Body of pancreas (tissue), 4 donors: ENCODE results near the gene OR12D1. TPM values are rescaled to one million over a fixed set of nuclear protein-coding genes. Genes with fewer than 3 reads are reported as not detected.

Experiments
- ATAC-seq: fragments of 150-250 bp; one replicate; pipeline ENCODE4 v1.9.1; 2016
- DNase-seq, 4 donors: peaks; one replicate each; pipeline ENCODE4 v3.0.0-alpha.2; 2019
- H3K27ac ChIP-seq, 4 donors: fragments of 200-600 bp; sonication (generic); 1 replicate in 3 of 4; 2 replicates in 1 of 4; pipeline versions ENCODE4 v1.5.1 to v1.6.1; 2016 to 2019; ENCODE audit warnings: mild to moderate bottlenecking in 1 of 4, mixed read lengths in 1 of 4, moderate library complexity in 1 of 4
- H3K27me3 ChIP-seq, 2 donors: fragments of 200-600 bp; sonication (generic); one replicate each; pipeline ENCODE4 v1.6.0; 2016; ENCODE audit warnings: mild to moderate bottlenecking in 1 of 2
- H3K36me3 ChIP-seq, 2 donors: fragments of 200-600 bp; sonication (generic); replicated peaks in 1 of 2; 2 replicates each; pipeline ENCODE4 v1.5.1; 2016; ENCODE audit warnings: low read depth in 2 of 2; ENCODE audit not compliant: insufficient read depth in 1 of 2
- H3K4me1 ChIP-seq: fragments of 200-600 bp; sonication (generic); one replicate; pipeline ENCODE4 v1.6.0; 2016
- H3K4me3 ChIP-seq, 2 donors: fragments of 200-600 bp; sonication (generic); 1 replicate in 1 of 2; 2 replicates in 1 of 2; pipeline ENCODE4 v1.5.1; 2016 to 2019
- H3K9me3 ChIP-seq, 3 donors: fragments of 200-600 bp; sonication (generic); 1 replicate in 2 of 3; 2 replicates in 1 of 3; pipeline ENCODE4 v1.5.1; 2016
- POLR2A ChIP-seq, 3 donors: fragments of 450-650 bp; IDR thresholded peaks; one replicate each; pipeline ENCODE4 v1.6.1; 2016; ENCODE audit warnings: antibody characterized with exemption in 3 of 3, mild to moderate bottlenecking in 2 of 3
- WGBS, 2 donors: methylation state at CpG; one replicate each; pipeline ENCODE4 v1.1.5; 2017; 5-methylcytosine and 5-hydroxymethylcytosine counted together
- intact Hi-C: fragments of 100-400 bp; cut with DNase I; formaldehyde crosslinking; loops from one replicate; pipeline ENCODE4 v1.15.1; 2023
- total RNA-seq, 2 donors: library from RNA; depleted of rRNA; stranded (reverse); fragments of >200 nt; gene quantifications; one replicate each; pipeline ENCODE4 v1.1.0, GENCODE V29; 2016
- TF ChIP-seq, protein P1 (sequence below), 7 experiments: fragments of 450-650 bp in 4 of 7; fragments of 200-600 bp in 3 of 7; sonication (generic) in 3 of 7; IDR thresholded peaks; one replicate each; pipeline ENCODE4 v1.5.1; 2016 to 2019; ENCODE audit warnings: antibody characterized with exemption in 7 of 7

Gene OR12D1
- total RNA-seq, 2 donors from 2014 or later: not detected

GRCh38 chr6:29395331-29395730 lies 19.4 kb upstream of the OR12D1 start, which contains the start of gene OR12D2:
Gene OR12D2, plus strand, starts transcription at chr6:29395631. Its CDS starts 1,069 bp downstream, at chr6:29396700.
- Histone ChIP-seq H3K9me3 (no peaks in the 10 kb centered on the region), H3K27me3 (no peaks in the 10 kb centered on the region), H3K36me3 (no peaks in the 10 kb centered on the region), H3K4me1 (no peaks in the 10 kb centered on the region), H3K4me3 (no peak within 1 kb of the TSS), H3K27ac (no peak within 1 kb of the TSS)
- intact Hi-C loops: no loop called here
- TF ChIP-seq, protein P1, sequence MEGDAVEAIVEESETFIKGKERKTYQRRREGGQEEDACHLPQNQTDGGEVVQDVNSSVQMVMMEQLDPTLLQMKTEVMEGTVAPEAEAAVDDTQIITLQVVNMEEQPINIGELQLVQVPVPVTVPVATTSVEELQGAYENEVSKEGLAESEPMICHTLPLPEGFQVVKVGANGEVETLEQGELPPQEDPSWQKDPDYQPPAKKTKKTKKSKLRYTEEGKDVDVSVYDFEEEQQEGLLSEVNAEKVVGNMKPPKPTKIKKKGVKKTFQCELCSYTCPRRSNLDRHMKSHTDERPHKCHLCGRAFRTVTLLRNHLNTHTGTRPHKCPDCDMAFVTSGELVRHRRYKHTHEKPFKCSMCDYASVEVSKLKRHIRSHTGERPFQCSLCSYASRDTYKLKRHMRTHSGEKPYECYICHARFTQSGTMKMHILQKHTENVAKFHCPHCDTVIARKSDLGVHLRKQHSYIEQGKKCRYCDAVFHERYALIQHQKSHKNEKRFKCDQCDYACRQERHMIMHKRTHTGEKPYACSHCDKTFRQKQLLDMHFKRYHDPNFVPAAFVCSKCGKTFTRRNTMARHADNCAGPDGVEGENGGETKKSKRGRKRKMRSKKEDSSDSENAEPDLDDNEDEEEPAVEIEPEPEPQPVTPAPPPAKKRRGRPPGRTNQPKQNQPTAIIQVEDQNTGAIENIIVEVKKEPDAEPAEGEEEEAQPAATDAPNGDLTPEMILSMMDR (IDR thresholded peaks at IDR 0.05): no peak
- no peak for TF ChIP-seq POLR2A (IDR thresholded peaks at IDR 0.05)
- DNase-seq (no peak), ATAC-seq (no peak)

GRCh38 chr6:29399525-29399924 lies 15.2 kb upstream of the OR12D1 start:
- Histone ChIP-seq H3K36me3 (no peaks in the 10 kb centered on the region), H3K27me3 (no peaks in the 10 kb centered on the region), H3K4me1 (no peaks in the 10 kb centered on the region), H3K27ac (no peak overlapping the region), H3K4me3 (no peak overlapping the region), H3K9me3 (no peaks in the 10 kb centered on the region)
- DNase-seq (no peak), ATAC-seq (no peak)
- 54 to 64% methylated on average over 2 of the region's 2 CpGs for WGBS, 2 donors
- intact Hi-C loops: no loop called here
- TF ChIP-seq, protein P1 (IDR thresholded peaks at IDR 0.05): no peak
- TF ChIP-seq POLR2A (IDR thresholded peaks at IDR 0.05): no peak

GRCh38 chr6:29403801-29404200 lies 10.9 kb upstream of the OR12D1 start:
- TF ChIP-seq, protein P1 (IDR thresholded peaks at IDR 0.05): no peak
- TF ChIP-seq POLR2A (IDR thresholded peaks at IDR 0.05): no peak
- no peaks in the 10 kb centered on the region for H3K36me3 ChIP-seq
- intact Hi-C loops: no loop called here
- ATAC-seq (no peak), DNase-seq (no peak)
- 26 to 85% methylated on average over 1 of the region's 1 CpG for WGBS, 2 donors
- no peak overlapping the region for H3K27ac ChIP-seq
- H3K9me3 ChIP-seq: no peaks in the 10 kb centered on the region
- H3K27me3 ChIP-seq: no peaks in the 10 kb centered on the region
- H3K4me1 ChIP-seq: no peaks in the 10 kb centered on the region
- H3K4me3 ChIP-seq: no peak overlapping the region

DNA sequence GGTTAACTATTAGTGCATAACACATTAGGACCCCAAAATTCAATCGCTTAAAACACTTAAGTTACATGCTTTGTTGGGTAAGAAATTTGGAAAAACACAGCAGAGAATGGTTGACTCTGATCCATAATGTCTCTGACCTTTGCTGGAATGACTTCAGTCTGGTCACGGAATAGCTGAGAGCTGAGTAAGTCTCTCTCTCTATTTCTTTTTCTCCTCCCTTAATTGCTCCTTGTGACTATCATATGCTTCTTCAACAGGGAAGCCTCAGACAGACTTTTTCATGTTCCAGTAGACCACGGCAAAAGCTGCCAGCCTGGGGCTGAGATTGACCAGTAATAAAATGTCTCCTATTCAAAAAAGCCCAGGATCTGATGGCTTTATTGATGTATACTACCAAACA lies 4.8 kb downstream of the OR12D1 start:
- ATAC-seq: no peak

DNA sequence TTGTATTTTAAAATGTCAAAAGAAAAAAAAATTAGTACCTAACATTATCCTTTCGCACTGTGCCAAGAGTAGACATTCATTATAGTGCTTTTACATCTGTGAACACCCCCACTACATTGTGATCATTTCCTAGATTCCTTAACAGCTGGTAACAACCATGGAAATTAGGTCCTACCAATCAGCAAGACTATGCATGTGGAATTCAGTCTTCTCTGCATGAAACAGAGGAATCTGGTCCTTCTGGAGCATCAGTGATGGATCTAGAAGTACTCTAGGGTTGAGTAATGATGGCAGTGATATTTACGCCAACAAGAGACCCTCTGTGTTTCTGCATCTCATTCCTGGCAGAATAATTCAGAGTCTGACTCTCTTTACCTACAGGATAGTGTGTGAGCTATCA lies 9.4 kb downstream of the OR12D1 start:
- no peak overlapping the region for H3K4me3 ChIP-seq
- no peak overlapping the region for H3K27ac ChIP-seq
- TF ChIP-seq, protein P1 (IDR thresholded peaks at IDR 0.05): no peak
- no peak for TF ChIP-seq POLR2A (IDR thresholded peaks at IDR 0.05)
- no peaks in the 10 kb centered on the region for H3K36me3 ChIP-seq
- 74 to 84% methylated on average over 2 of the region's 2 CpGs for WGBS, 2 donors
- H3K27me3 ChIP-seq: no peaks in the 10 kb centered on the region
- intact Hi-C loops: no loop called here
- no peaks in the 10 kb centered on the region for H3K4me1 ChIP-seq
- DNase-seq (no peak), ATAC-seq (no peak)
- H3K9me3 ChIP-seq: no peaks in the 10 kb centered on the region

More for the DNA sequence above, 4.8 kb downstream of the OR12D1 start:
- Histone ChIP-seq H3K4me3 (no peak overlapping the region), H3K9me3 (no peaks in the 10 kb centered on the region), H3K27ac (no peak overlapping the region), H3K36me3 (no peaks in the 10 kb centered on the region), H3K4me1 (no peaks in the 10 kb centered on the region), H3K27me3 (no peaks in the 10 kb centered on the region)
- WGBS, 2 donors: 56 to 80% methylated on average over 3 of the region's 3 CpGs
- no peak for DNase-seq
- intact Hi-C loops: no loop called here
- TF ChIP-seq, protein P1 (IDR thresholded peaks at IDR 0.05): no peak
